Astrocyte of the hippocampus (primary cell): ENCODE measurements around the gene RABL6.
"Not testable (repeated sequence)": the region's sequence is repeated elsewhere in the genome, so short reads cannot be mapped to it uniquely, and the experiment has no call there.

Source experiments
- DNase-seq: peaks from one replicate; pipeline ENCODE4 v3.0.0; 2011; ENCODE audit warnings: low read depth, low spot score

RABL6 gene

DNA sequence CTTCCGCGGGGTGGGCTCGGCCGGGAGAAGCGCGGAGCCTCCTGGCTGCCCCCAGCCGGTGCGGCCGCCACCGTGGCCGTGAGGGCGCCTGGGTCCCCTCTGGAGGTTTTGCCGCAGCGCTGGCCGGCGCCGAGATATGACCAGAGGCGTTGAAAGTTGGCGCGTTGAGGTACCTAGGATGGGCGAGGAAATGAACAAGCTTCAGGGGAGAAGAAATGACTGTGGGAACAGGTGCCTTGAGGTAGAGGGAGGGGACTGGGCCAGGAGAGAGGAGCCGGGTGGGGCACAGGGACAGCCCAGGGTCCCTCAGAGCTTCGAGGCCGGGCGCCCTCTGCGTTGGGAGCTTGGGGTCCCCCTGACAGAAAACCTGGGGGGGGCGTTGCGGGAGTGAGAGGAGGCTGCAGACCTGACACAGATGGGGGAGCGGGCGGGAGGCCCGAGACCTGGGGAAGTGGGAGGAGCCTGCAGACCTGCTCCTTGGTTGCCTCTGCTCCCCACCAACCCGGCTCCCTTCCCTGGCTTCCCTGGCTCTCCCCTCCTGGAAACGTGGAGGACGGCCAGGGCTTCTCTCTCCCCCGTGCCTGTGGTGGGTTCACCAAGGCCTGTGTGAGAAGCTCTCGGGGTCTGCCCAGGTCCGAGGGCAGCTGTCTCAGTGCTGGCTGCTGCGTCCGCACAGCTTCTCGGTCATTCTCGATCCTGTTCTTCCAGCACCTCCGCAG lies 14.2 kb downstream of the RABL6 start:
- DNase-seq: no peak

DNA sequence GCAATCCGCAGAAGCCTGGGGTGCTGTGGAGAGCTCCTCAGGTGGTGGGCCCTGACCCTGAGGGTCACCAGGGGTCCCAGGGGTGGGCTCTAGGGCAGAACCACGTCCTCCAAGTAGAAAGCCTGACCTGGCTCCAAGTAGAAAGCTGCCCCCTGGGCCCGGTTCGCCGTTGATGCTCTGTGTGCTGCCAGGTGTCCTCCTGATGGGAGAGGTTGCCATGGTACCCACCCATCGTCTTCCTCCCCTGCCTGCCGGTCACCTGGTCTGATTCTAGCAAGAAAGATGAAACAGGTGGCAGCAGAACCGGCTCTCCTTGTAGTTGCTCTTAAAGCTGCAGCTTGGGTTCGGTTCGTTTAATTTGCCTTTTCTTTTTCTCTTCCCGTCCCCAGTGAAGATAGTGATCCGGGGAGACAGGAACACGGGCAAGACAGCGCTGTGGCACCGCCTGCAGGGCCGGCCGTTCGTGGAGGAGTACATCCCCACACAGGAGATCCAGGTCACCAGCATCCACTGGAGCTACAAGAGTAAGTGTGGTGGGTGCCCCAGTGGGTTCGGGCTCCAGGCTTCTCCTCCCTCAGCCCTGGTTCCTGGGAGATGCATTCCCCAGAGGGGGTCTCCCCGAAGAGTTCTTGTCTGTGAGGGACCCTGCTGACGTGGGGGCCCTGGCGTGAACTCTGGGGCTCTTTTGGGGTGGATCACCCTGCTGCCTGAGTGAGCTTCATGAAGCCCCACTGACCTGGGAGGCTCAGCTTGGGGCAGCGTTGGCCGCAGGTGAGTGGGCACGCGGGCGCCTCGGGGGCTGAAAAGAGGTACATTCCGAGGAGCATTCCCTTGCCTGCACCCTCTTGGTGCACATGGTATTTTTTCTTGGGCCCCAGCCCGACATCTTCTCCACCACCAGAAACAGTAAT lies 15.6 kb downstream of the RABL6 start:
- no peak for DNase-seq

DNA sequence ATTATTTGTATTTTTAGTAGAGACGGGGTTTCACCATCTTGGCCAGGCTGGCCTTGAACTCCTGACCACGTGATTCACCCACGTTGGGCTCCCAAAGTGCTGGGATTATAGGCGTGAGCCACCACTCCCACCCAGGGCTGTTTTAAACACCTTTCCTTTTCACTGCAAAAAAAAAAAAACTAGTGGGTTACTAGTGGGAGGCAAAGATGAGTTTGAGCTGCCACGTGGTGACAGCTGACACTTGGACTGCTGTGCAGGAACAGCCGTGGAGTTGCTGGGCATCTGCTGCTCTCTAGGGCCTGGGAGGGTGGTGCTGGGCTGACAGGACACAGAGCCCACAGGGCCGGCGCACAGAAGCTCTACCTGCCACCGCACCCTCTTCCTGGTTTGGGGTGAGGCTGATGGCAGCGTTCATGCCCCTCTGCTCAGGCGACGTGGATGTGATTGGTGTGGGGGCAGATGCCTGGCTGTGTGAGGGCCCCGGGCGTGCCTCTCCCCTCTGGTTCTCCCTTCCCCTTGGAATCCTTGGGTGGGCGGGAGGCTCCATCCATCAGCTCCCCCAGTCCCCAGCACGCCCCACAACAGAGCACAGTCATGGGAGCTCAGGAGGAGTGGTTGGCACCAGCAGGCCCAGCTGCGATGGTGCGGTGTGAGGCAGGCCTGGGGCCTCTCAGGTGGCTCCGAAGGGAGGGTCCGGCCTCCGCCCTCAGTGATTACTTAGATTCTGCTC lies 16.9 kb downstream of the RABL6 start:
- DNase-seq: no peak

DNA sequence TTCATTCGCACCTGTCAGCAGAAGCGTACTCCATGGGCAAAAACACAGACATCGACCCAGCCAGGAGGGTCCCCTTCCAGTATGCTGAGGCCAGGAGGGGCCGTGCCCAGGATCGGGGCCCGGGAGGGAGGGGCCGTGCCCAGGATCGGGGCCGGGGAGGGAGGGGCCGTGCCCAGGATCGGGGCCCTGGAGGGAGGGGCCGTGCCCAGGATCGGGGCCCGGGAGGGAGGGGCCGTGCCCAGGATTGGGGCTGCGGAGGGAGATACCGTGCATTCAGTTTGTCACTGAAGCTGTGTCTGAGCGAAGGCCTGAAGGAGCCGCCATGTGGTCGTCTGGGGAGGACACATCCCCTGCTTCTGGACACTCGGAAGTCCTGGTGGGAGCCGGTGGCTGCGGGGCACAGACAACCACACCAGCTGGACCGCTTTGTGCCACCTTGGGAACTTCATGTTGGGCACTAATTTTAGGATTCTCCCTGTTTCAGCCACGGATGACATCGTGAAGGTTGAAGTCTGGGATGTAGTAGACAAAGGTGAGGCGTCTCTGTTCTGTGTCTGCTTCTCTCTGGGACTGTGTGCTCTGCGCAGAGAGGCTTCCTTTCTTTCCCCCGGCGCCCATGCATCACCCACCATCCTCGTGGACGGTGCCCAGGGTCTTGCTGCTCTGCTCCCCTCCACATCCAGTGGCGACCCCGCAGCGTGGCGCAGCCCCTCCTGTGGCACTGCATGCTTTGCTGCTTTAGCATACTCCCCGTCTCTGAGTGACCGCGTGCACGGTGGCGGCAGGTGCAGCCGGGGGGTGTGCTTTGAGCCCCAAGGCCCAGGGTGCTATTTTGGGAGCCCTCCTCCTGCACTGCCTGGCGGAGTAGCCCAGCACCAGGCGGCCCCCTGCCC lies 17.8 kb downstream of the RABL6 start:
- DNase-seq: no peak

DNA sequence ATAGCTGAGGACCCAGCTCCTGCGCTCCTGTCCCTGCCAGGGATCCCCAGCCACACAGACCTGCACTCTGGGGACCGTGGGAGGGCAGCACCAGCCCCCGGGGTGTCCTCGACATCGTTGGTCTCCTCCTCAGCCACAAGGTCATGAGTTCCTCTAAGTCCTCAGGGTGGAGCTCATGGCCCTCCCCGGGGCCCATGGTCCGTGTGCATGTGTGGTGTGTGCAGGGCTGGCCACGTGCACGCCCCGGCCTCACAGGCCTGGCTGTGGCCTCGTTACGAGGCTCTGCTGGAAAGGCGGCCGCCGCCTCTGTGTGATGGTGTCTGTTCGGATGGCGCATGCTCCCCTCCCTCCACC lies 18.4 kb downstream of the RABL6 start:
- no peak for DNase-seq

DNA sequence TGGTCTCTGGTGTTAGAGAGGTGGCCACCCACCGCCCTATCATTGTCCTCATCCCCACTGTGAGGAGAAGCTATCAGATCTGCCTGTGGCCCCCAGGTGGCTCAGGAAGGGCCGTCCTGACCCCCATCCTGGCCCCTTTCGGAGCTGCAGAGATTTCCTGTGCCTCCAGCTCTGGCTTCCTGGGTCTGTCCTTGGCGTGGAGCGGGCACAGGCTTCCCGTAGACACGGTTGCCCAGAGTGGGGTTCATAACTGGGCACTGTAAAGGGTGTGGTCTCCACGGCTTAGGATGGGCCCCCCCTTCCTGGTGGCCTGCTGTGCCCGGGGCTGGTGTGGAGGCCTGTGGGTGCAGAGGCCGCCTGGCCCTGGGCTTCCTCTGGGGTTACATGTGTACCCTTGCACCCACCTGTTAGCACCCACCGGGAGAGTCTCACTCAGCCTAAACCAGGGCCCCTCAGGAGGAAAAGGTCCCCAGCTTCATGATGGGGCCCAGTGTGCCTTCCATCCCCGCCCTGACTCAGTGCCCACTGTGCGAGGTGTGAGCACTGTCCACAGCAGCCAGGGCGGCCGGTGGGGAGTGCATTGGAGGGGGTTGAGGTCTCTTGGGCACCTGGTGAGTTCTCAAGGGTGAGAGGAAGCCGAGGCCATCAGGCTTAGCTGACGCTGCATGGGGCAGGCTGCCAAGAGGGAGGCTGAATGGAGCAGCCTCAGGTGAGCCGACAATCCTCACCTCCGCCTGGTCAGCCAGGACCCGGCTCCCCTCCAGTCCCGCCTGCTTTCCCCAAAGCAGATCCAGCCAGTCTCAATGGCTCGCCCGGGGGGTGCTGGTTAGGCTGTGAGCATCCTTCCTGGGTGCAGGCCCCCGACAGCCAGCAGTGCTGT lies 19.2 kb downstream of the RABL6 start:
- DNase-seq: no peak

DNA sequence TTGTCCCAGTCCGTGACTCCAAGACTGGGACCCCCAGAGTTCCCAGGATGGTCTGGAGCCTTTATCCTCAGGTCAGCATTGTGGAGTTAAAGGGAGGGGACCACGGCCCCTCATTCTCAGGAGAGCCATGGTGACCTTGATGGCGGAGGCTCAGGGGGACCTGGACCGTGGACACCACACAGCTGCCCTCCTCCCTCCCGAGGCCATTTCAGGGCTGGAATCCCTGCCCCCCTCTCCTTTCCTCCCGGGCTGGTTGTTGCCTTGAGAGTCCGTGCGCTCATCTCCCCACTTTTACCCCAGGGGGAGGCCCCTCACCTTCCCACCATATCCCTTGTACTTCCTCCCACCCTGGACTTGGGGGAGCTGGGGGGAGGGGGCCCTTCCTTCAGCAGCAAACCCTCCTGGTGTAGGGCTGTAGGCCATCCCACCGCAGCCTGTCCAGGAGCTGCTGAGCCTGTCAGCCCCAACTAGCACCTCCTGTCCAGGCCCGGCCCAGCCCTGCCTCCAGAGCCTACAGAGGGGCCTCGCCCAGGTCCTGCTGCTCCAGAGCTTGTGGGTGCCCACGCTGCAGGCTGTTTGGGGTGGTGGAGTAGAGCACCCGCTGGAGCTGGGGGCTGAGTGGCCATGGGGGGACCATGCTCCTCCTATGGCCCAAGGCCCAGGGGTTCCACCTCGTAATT lies 20.2 kb downstream of the RABL6 start:
- DNase-seq: no peak

DNA sequence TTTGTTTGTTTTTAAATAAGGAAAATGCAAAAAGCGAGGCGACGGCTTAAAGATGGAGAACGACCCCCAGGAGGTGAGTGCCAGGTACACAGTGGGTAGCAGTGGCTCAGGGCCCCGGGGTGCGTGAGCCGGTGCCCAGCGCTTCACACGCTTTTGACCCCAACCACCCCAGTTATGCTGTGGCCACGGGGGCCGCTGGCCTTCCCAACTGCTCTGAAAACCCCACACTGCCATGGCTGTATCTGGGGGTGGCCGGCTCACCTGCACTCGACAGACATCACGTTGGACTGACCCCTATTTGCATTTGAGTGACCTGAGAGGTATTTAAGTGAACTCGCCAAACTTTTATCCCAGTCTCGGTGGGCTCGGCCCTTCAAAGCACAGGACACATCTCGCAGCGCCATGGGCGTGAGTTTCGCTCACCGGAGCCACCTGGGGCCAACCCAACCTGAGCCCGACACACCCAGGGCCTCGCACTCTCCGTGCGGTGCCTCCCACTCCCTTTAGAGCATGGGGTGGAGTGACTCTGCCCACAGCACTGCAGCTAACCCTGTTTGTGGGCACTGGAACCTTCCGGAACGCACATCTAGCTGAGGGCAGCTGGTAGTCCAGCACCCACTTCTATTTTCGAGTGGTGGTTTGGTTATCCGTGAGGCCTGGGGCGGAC lies 20.9 kb downstream of the RABL6 start:
- DNase-seq: no peak

DNA sequence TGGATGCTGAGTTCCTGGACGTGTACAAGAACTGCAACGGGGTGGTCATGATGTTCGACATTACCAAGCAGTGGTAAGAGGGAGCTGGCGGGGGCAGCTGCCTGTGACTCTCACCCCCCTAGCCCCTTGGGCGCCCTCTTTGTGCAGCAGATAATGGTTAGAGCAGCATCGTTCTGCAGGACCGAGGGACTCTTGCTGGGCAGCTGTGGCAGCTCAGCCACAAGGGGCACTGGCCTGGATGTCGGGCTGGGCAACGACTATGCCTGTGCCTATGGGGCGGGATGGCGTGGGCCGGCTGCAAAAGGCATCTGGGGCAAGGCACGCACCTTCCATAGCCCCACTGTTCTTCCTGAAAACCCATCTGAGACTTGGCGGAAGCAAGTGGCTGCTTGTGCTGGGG lies 21.7 kb downstream of the RABL6 start:
- no peak for DNase-seq

DNA sequence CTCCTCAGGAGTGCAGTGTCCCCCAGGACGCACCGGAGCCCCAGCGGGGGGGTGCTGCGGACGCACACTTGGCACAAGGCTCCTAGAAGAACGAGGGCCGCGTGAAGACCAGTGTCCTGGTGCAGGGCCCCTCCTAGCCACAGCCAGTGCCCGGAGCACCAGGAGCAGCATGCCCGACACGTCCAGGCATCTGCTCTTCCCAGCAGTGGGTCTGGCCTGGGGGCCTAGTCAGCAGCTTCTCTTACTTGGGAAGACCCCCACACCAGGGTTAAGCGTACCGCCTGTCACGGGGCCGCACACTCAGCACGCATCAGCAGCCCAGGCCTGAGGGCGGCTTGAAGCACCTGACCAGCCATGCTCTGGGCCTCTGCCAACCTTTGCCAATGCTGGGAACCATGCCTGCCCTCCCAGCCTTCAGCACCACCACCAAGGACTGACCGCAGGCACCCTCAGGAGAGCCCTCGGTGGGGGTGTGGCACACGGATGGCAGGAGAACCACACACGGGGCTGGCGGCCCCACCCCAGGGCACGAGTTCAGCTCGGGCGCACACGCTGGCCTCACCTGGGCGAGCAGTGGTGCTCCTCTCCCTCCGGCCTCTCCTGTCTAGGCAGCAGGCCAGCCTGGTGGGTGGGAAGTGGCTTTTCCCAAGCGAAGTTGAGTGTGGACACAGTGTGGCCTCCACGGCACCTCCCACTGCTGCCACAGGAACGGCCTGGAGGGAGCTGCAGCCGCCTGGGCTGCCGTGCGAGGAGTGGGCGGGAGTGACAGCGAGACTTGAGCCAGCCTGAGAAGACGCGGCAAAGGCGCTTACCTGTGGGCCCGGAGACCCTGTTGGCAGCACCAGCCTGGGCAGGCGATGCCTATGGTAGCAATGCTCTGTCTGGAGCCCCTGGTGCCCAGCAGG lies 22.5 kb downstream of the RABL6 start:
- no peak for DNase-seq

DNA sequence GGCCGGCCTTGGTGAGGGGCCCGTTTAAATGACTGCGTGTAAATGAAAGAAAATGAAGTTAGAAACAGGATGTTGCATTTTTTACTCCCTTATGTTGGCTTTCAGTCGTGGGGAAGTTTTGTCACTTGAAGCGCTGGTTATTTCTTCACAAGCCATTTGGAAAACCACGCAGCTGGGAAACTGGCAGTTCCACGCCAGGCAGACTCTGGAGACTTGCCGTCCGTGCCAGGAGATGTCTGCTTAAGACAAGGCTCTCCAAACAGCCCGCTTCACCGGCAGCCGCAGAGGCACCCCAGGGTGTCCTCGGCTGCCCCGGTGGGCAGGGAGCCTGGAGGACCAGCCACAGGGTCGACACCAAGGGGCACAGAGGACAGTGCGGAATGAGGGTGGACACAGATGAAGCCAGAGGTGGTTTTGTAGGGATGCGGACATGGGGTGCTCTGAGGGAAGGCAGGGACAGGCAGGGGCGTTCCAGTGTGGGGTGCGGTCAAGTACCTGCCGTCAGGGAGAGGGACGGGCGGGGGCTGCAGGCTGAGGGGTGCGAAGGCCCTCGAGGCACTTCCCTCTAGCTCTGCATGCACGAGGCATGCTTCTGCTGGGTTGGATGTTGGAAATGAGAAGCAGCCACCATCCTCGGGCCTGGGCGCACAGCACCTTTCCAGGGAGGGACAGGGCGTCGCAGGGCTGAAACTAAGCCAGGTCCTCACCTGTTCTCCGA lies 23.4 kb downstream of the RABL6 start:
- DNase-seq: no peak

DNA sequence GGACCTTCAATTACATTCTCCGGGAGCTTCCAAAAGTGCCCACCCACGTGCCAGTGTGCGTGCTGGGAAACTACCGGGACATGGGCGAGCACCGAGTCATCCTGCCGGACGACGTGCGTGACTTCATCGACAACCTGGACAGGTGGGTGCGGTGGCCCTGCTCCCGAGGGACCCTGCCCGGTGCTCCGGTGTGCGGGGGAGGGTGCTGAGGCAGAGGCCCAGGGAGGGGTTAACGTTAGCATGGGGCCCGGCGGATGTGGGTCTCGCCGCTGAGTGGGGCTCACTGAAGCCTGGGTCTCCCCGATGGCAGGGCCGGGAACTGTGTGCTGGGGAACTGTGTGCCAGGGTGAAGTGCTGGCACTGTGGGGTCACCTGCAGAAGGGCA lies 24.0 kb downstream of the RABL6 start:
- no peak for DNase-seq

DNA sequence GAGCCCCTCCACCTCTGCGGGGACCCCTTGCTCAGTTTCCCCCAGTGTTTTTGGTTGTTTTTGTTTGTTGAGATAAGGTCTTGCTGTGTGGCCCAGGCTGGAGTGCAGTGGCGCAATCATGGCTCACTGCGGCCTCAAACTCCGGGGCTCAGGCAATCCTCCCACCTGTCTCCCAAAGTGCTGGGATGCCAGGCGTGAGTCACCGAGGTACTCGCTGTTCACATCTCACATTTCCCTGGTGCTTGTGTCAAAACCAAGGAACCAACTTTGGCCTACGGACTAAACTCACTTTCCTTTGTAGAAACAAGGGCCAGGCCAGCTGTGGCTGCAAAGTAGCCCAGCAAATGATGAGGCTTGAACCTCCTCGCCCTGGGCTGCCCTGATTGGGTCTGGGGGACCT lies 24.8 kb downstream of the RABL6 start:
- no peak for DNase-seq

DNA sequence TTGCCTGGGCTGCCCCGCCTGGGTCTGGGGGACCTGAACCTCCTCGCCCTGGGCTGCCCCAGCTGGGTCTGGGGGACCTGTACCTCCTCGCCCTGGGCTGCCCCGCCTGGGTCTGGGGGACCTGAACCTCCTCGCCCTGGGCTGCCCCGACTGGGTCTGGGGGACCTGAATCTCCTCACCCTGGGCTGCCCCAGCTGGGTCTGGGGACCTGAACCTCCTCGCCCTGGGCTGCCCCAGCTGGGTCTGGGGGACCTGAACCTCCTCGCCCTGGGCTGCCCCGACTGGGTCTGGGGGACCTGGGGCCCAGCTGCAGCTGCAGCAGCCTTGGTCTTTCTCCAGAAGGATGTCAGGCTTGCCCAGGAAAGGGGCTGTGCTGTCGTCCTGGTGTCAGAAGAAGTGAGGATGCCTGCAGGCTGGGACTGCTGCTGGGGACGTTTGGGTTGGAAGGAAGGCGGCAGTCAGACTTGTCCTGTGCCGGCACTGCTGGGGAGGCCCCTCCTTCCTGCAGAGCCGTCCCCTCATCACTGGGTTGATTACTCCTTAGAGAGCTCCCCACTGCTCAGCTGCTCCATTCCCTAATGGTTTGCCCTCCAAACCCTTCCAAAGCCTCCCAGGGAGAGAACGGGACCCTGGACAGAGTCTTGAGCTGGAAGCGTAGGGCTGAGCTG lies 25.8 kb downstream of the RABL6 start:
- not testable (repeated sequence) for DNase-seq

DNA sequence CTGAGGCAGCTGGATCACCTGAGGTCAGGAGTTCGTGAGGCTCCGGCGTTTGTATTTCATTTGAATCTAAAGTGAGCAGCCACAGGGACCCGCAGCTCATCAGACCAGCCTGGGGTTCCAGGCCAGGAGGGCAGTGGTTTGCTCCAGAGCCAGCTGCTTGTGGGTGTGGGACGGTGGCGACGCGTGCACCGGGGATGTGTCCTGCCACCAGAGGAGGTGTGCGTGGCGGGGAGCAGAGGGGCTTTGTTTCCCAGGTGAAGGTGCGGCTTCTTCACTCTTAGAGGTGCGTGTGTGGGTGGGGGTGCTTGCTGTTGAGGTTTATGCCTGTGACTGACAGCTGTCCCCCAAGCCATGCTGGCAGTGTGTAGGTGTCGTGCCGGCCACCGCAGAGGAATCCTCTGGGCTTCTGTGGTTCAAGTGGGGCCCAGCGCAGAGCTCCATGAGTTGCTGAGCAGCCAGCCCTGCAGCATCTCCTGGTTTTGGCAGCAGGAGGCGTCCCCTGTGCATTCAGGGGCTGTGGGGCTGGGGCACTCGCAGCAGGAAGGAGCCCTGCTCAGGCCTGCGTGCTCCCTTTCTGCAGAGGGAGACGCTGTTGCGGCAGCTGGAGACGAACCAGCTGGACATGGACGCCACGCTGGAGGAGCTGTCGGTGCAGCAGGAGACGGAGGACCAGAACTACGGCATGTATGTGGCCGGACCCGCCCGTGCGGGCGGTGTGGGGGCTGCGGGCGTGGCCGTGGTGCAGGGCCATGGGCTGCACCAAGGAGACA lies 27.6 kb downstream of the RABL6 start:
- DNase-seq: no peak
